ENCODE data around the gene ZNF837. TPM values are rescaled to one million over a fixed set of nuclear protein-coding genes. Genes with fewer than 3 reads are reported as not detected.
A peak's percentile ranks its signal among the peaks of the same experiment; 100 is the strongest.

Gene ZNF837
- total and polyA plus RNA-seq, 2 of the 13 experiments (the other 11 are each of a cell fraction or from before 2014, with no cell fraction given), result 0.29 to 1.3 TPM

- peak; percentile 37; the same call in 1 of the 2 replicates for TF ChIP-seq ZSCAN5A (CRISPR knock-in tag; IDR thresholded peaks at IDR 0.05; ENCODE audit: borderline replicate concordance)
- peak; percentile 72; the same call in 1 of the 2 replicates for TF ChIP-seq FOXO1 (CRISPR knock-in tag; IDR thresholded peaks at IDR 0.05)
- TF ChIP-seq, protein P1, sequence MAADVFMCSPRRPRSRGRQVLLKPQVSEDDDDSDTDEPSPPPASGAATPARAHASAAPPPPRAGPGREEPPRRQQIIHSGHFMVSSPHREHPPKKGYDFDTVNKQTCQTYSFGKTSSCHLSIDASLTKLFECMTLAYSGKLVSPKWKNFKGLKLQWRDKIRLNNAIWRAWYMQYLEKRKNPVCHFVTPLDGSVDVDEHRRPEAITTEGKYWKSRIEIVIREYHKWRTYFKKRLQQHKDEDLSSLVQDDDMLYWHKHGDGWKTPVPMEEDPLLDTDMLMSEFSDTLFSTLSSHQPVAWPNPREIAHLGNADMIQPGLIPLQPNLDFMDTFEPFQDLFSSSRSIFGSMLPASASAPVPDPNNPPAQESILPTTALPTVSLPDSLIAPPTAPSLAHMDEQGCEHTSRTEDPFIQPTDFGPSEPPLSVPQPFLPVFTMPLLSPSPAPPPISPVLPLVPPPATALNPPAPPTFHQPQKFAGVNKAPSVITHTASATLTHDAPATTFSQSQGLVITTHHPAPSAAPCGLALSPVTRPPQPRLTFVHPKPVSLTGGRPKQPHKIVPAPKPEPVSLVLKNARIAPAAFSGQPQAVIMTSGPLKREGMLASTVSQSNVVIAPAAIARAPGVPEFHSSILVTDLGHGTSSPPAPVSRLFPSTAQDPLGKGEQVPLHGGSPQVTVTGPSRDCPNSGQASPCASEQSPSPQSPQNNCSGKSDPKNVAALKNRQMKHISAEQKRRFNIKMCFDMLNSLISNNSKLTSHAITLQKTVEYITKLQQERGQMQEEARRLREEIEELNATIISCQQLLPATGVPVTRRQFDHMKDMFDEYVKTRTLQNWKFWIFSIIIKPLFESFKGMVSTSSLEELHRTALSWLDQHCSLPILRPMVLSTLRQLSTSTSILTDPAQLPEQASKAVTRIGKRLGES (CRISPR knock-in tag; IDR thresholded peaks at IDR 0.05; ENCODE audit: borderline replicate concordance), result 0 out of 2 replicates have a peak, but pooled peaks have one; percentile 22
- peak; percentile 52; the same call in 1 of the 2 replicates for TF ChIP-seq ZNF619 (CRISPR knock-in tag; IDR thresholded peaks at IDR 0.05)
- peak; percentile 95 for TF ChIP-seq PBX2 (CRISPR knock-in tag; IDR thresholded peaks at IDR 0.05)
- no peak for TF ChIP-seq REXO4 (CRISPR knock-in tag; IDR thresholded peaks at IDR 0.05; ENCODE audit: borderline replicate concordance)
- TF ChIP-seq, protein P2, sequence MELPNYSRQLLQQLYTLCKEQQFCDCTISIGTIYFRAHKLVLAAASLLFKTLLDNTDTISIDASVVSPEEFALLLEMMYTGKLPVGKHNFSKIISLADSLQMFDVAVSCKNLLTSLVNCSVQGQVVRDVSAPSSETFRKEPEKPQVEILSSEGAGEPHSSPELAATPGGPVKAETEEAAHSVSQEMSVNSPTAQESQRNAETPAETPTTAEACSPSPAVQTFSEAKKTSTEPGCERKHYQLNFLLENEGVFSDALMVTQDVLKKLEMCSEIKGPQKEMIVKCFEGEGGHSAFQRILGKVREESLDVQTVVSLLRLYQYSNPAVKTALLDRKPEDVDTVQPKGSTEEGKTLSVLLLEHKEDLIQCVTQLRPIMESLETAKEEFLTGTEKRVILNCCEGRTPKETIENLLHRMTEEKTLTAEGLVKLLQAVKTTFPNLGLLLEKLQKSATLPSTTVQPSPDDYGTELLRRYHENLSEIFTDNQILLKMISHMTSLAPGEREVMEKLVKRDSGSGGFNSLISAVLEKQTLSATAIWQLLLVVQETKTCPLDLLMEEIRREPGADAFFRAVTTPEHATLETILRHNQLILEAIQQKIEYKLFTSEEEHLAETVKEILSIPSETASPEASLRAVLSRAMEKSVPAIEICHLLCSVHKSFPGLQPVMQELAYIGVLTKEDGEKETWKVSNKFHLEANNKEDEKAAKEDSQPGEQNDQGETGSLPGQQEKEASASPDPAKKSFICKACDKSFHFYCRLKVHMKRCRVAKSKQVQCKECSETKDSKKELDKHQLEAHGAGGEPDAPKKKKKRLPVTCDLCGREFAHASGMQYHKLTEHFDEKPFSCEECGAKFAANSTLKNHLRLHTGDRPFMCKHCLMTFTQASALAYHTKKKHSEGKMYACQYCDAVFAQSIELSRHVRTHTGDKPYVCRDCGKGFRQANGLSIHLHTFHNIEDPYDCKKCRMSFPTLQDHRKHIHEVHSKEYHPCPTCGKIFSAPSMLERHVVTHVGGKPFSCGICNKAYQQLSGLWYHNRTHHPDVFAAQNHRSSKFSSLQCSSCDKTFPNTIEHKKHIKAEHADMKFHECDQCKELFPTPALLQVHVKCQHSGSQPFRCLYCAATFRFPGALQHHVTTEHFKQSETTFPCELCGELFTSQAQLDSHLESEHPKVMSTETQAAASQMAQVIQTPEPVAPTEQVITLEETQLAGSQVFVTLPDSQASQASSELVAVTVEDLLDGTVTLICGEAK (IDR thresholded peaks at IDR 0.05), result peak; percentile 95
- TF ChIP-seq, protein P2 (CRISPR knock-in tag; IDR thresholded peaks at IDR 0.05), result peak; percentile 86
- no peak for TF ChIP-seq HIC2 (CRISPR knock-in tag; IDR thresholded peaks at IDR 0.05; ENCODE audit: low read depth)
- TF ChIP-seq GPN1 (CRISPR knock-in tag; IDR thresholded peaks at IDR 0.05; ENCODE audit: borderline replicate concordance), result no peak
Measured at GRCh38 chr19:58380662-58381459, at the start of gene ZNF837 (continued).
